ENCODE results near the gene PRLR.

GRCh38 chr5:35002459-35002858 is 227.8 kb downstream of the PRLR start:
- TF ChIP-seq, protein P1, sequence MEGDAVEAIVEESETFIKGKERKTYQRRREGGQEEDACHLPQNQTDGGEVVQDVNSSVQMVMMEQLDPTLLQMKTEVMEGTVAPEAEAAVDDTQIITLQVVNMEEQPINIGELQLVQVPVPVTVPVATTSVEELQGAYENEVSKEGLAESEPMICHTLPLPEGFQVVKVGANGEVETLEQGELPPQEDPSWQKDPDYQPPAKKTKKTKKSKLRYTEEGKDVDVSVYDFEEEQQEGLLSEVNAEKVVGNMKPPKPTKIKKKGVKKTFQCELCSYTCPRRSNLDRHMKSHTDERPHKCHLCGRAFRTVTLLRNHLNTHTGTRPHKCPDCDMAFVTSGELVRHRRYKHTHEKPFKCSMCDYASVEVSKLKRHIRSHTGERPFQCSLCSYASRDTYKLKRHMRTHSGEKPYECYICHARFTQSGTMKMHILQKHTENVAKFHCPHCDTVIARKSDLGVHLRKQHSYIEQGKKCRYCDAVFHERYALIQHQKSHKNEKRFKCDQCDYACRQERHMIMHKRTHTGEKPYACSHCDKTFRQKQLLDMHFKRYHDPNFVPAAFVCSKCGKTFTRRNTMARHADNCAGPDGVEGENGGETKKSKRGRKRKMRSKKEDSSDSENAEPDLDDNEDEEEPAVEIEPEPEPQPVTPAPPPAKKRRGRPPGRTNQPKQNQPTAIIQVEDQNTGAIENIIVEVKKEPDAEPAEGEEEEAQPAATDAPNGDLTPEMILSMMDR (conservative IDR thresholded peaks at IDR 0.05 in 1 of 2, IDR thresholded peaks at IDR 0.05 in 1 of 2; ENCODE audit: extremely low read depth in 1 of 2, insufficient read depth in 1 of 2, low read depth in 1 of 2, low read length in 2 of 2) = no peak
- no peak for TF ChIP-seq EZH2 (IDR thresholded peaks at IDR 0.05; ENCODE audit: borderline replicate concordance, low read length)

Measured in mammary epithelial cell (primary cell).